Raji (cell line): Measurements from ENCODE around the gene TLR2.

ENCODE experiments used
- POLR2A ChIP-seq: IDR thresholded peaks from 2 replicates; pipeline ENCODE4 v1.6.1; 2011; ENCODE audit warnings: low read depth, low read length, control low read depth; ENCODE audit not compliant: insufficient read depth

The TLR2 gene

GRCh38 chr4:153649572-153649991 lies 34.5 kb upstream of the TLR2 start:
- no peak for TF ChIP-seq POLR2A

- TF ChIP-seq POLR2A, result no peak
Observed at GRCh38 chr4:153651116-153651515, 33.0 kb upstream of the TLR2 start.

- TF ChIP-seq POLR2A, result no peak
Observed at GRCh38 chr4:153651587-153651986, 32.5 kb upstream of the TLR2 start.

- no peak for TF ChIP-seq POLR2A
Observed at GRCh38 chr4:153652051-153652784, 31.9 kb upstream of the TLR2 start.

- no peak for TF ChIP-seq POLR2A
Observed at GRCh38 chr4:153655002-153655541, 29.0 kb upstream of the TLR2 start.

GRCh38 chr4:153655928-153656327 lies 28.2 kb upstream of the TLR2 start:
- no peak for TF ChIP-seq POLR2A

GRCh38 chr4:153661215-153661822 lies 22.8 kb upstream of the TLR2 start:
- TF ChIP-seq POLR2A, result no peak

GRCh38 chr4:153661908-153662307 lies 22.2 kb upstream of the TLR2 start:
- TF ChIP-seq POLR2A, result no peak

GRCh38 chr4:153663667-153664066 lies 20.4 kb upstream of the TLR2 start:
- no peak for TF ChIP-seq POLR2A

- no peak for TF ChIP-seq POLR2A
Observed at GRCh38 chr4:153668647-153669046, 15.4 kb upstream of the TLR2 start.

- no peak for TF ChIP-seq POLR2A
Observed at GRCh38 chr4:153669838-153670237, 14.2 kb upstream of the TLR2 start.

- TF ChIP-seq POLR2A, result no peak
Observed at GRCh38 chr4:153676486-153676885, 7.6 kb upstream of the TLR2 start.

- no peak for TF ChIP-seq POLR2A
Observed at GRCh38 chr4:153676984-153677383, 7.1 kb upstream of the TLR2 start.

- no peak for TF ChIP-seq POLR2A
Observed at GRCh38 chr4:153679486-153679885, 4.6 kb upstream of the TLR2 start.

- TF ChIP-seq POLR2A, result no peak
Observed at GRCh38 chr4:153683763-153684181, 308 bp upstream of the TLR2 start.

GRCh38 chr4:153684971-153685371 lies 891 bp downstream of the TLR2 start:
- no peak for TF ChIP-seq POLR2A
